Measurements from ENCODE around the gene HUS1B. TPM values are rescaled to one million over a fixed set of nuclear protein-coding genes. Genes with fewer than 3 reads are reported as not detected.

HUS1B gene
- total and polyA plus RNA-seq, 2 of the 8 experiments (the other 6 are each of a cell fraction or from before 2014, with no cell fraction given), result 0.48 to 1.1 TPM

DNA sequence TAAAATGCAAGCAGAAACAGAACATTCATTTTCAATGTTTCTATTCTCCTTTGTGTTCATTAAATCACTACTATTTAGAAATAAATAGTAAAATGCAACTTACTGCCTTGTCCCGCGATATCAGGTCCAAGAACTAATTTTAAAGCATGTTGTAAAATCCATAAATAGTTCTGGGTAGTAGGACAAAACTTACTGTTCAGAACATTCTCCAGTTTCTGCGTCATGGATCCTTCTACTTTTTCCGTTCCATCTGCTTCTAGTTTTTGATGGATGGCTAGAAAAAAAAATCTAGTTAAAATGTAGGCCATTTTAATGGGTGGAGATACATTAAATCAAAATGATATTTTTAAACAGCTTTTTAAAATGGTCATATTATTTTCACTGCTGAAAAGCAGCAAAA, 47.0 kb downstream of the HUS1B start (continued):
- no peak for TF ChIP-seq BRCA1 (IDR thresholded peaks at IDR 0.05; ENCODE audit: low read depth, low read length)
- no peak for TF ChIP-seq CHD7 (IDR thresholded peaks at IDR 0.05; ENCODE audit: insufficient replicate concordance, low read length)
- TF ChIP-seq KDM1A (IDR thresholded peaks at IDR 0.05; ENCODE audit: borderline replicate concordance, low read length), result no peak
- no peak for TF ChIP-seq CHD2 (IDR thresholded peaks at IDR 0.05; ENCODE audit: low read length)
